GM23248 (cell line): Measurements from ENCODE around the gene GALNT18. TPM values are rescaled to one million over a fixed set of nuclear protein-coding genes. Genes with fewer than 3 reads are reported as not detected.

Experiments
- DNase-seq: peaks from one replicate; pipeline ENCODE4 v3.0.0-alpha.2; 2015
- H2AFZ ChIP-seq: fragments of 200-600 bp; sonication (generic); 2 replicates; pipeline ENCODE4 v1.6.1; 2016; ENCODE audit warnings: antibody characterized with exemption
- H3F3A ChIP-seq: fragments of 200-600 bp; sonication (generic); 2 replicates; pipeline ENCODE4 v1.6.1; 2016; ENCODE audit warnings: mild to moderate bottlenecking, antibody characterized with exemption, mixed run types; ENCODE audit not compliant: insufficient read depth
- H3K27ac ChIP-seq: fragments of 200-600 bp; sonication (generic); 2 replicates; pipeline ENCODE4 v1.5.1; 2016; ENCODE audit warnings: mild to moderate bottlenecking
- H3K27me3 ChIP-seq: fragments of 200-600 bp; sonication (generic); replicated peaks from 2 replicates; pipeline ENCODE4 v1.6.1; 2016; ENCODE audit warnings: mild to moderate bottlenecking; ENCODE audit not compliant: insufficient read depth
- H3K36me3 ChIP-seq: fragments of 200-600 bp; sonication (generic); 2 replicates; pipeline ENCODE4 v1.6.1; 2016; ENCODE audit warnings: low read depth, mild to moderate bottlenecking
- H3K4me1 ChIP-seq: fragments of 200-600 bp; sonication (generic); 2 replicates; pipeline ENCODE4 v1.6.1; 2016; ENCODE audit warnings: mild to moderate bottlenecking; ENCODE audit not compliant: insufficient read depth
- H3K4me2 ChIP-seq: fragments of 200-600 bp; sonication (generic); one replicate; pipeline ENCODE4 v1.6.1; 2016; ENCODE audit warnings: mild to moderate bottlenecking; ENCODE audit not compliant: unreplicated experiment
- H3K4me3 ChIP-seq: fragments of 200-600 bp; sonication (generic); 2 replicates; pipeline ENCODE4 v1.5.1; 2016; ENCODE audit warnings: mild to moderate bottlenecking
- H3K79me2 ChIP-seq: fragments of 200-600 bp; sonication (generic); 2 replicates; pipeline ENCODE4 v1.6.1; 2016; ENCODE audit warnings: mild to moderate bottlenecking; ENCODE audit not compliant: insufficient read depth
- H3K9ac ChIP-seq: fragments of 200-600 bp; sonication (generic); 2 replicates; pipeline ENCODE4 v1.6.1; 2016; ENCODE audit warnings: mild to moderate bottlenecking
- H3K9me2 ChIP-seq: fragments of 200-600 bp; sonication (generic); 2 replicates; pipeline ENCODE4 v1.6.1; 2016; ENCODE audit warnings: mixed run types, mild to moderate bottlenecking, moderate library complexity; ENCODE audit not compliant: insufficient read depth
- H3K9me3 ChIP-seq: fragments of 200-600 bp; sonication (generic); one replicate; pipeline ENCODE4 v1.6.1; 2017; ENCODE audit warnings: low read depth
- H4K20me1 ChIP-seq: fragments of 200-600 bp; sonication (generic); 2 replicates; pipeline ENCODE4 v1.6.0; 2016; ENCODE audit not compliant: insufficient read depth
- EZH2 ChIP-seq: fragments of 200-600 bp; sonication (generic); IDR thresholded peaks from 2 replicates; pipeline ENCODE4 v1.6.1; 2018; ENCODE audit warnings: antibody characterized with exemption, mild to moderate bottlenecking; ENCODE audit not compliant: insufficient read depth, poor library complexity, severe bottlenecking
- EZH2phosphoT487 ChIP-seq: fragments of 200-600 bp; sonication (generic); IDR thresholded peaks from 2 replicates; pipeline ENCODE4 v1.6.1; 2018; ENCODE audit warnings: antibody characterized with exemption, moderate library complexity, mild to moderate bottlenecking, low read depth; ENCODE audit not compliant: insufficient read depth
- WGBS, 2 experiments: methylation state at CpG; one replicate each; pipeline ENCODE4 v1.1.6; 2015 to 2017; ENCODE audit warnings: low lambda C conversion rate in 2 of 2, low coverage in 1 of 2; ENCODE audit errors: missing lambda C conversion rate in 2 of 2; 5-methylcytosine and 5-hydroxymethylcytosine counted together
- in situ Hi-C: fragments of 300-500 bp; cut with MboI; formaldehyde crosslinking; loops from 2 replicates; pipeline ENCODE4 v1.15.0; 2020
- polyA plus RNA-seq: library from polyadenylated mRNA; unstranded; fragments of >200 nt; fragmentation: Nextera tagmentation; extraction: Ambion mirVana; gene quantifications from 2 replicates; pipeline ENCODE4 v1.2.1, GENCODE V29; 2016
- total RNA-seq: library from RNA; depleted of rRNA; stranded (reverse); fragments of >200 nt; shearing (Covaris generic); gene quantifications from 2 replicates; pipeline ENCODE4 v1.2.3, GENCODE V29; 2014

GALNT18 gene
- total and polyA plus RNA-seq, 2 experiments from 2014 or later = 4.1 to 5.6 TPM

DNA sequence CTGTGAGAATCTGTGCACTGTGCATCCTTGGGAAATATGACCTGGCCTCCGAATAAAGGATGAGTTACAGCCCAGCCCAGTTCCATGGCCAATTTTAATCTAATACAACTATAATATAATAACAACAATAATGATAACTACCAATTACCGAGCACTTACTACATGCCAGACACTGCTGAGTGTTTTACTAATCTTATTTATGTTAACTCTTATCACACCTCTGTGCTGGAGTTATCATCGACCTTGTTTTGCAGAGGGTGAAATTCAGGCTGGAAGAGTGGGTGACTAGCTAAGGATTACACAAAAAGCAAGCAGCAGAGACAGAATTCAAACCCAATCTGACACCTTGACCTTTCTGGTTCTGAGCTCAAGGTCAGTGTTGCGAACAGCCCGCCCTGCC lies 83.9 kb downstream of the GALNT18 start:
- H3F3A ChIP-seq = no peaks in the 10 kb centered on the region
- no peak for DNase-seq
- no peaks in the 10 kb centered on the region for H3K4me1 ChIP-seq
- no peaks in the 10 kb centered on the region for H4K20me1 ChIP-seq
- H3K9me2 ChIP-seq = no peaks in the 10 kb centered on the region
- no peaks in the 10 kb centered on the region for H3K36me3 ChIP-seq
- no peak overlapping the region for H3K4me3 ChIP-seq
- no peak overlapping the region for H2AFZ ChIP-seq
- H3K9me3 ChIP-seq = no peaks in the 10 kb centered on the region
- H3K79me2 ChIP-seq = no peaks in the 10 kb centered on the region
- no peak overlapping the region for H3K4me2 ChIP-seq
- 64 to 66% methylated on average over 5 of the region's 5 CpGs for WGBS, 2 experiments
- H3K27ac ChIP-seq = no peak overlapping the region
- in situ Hi-C loops = no loop called here
- H3K27me3 ChIP-seq = no peaks in the 10 kb centered on the region
- no peak overlapping the region for H3K9ac ChIP-seq
- TF ChIP-seq EZH2phosphoT487 (no peak), EZH2 (no peak)

DNA sequence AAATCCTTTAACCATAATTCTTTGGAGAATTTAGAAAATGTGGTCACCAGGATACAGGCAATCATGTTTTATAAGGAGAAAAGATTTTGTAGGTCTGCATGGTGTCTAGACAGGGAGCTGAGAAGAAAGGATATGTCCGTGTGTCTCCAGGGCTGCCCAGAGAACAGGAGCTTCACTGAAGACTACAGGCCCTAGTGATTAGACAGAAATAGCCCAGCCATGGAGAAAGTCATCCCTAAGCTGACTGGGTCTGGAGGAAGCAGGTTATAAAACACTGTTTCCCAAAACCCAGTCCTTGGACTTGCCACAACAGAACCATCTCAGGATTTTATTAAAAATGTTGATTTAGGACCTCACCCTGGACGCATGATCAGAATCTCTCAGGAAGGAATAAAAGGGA lies 84.4 kb downstream of the GALNT18 start:
- Histone ChIP-seq H3K27me3 (no peaks in the 10 kb centered on the region), H4K20me1 (no peaks in the 10 kb centered on the region), H3K36me3 (no peaks in the 10 kb centered on the region), H3K79me2 (no peaks in the 10 kb centered on the region), H3K9me3 (no peaks in the 10 kb centered on the region), H3K4me1 (no peaks in the 10 kb centered on the region), H3K27ac (no peak overlapping the region), H2AFZ (no peak overlapping the region), H3K9me2 (no peaks in the 10 kb centered on the region), H3K9ac (no peak overlapping the region), H3K4me2 (no peak overlapping the region), H3K4me3 (no peak overlapping the region), H3F3A (no peaks in the 10 kb centered on the region)
- WGBS, 2 experiments = 38 to 44% methylated on average over 2 of the region's 2 CpGs
- TF ChIP-seq EZH2 (no peak), EZH2phosphoT487 (no peak)
- DNase-seq = no peak
- in situ Hi-C loops = no loop called here

DNA sequence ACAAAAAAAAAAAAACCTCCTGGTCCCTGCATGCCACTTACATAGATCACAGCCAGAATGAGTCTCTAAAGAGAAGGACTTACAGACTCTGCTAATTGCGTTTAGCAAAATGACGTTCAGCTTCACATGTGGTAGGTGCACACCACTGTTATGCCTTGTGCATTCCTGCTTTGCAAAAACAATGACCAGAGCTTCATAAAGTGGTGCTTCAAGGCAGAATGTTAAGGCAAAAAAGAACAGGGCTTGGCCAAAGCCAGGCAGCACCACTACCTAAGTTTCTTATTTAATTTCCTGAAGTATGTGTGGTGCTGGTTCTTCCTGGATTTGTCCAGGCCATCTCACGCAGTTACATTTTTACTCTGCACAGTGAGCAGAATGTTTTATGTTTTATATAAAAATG lies 85.2 kb downstream of the GALNT18 start:
- no peak overlapping the region for H3K9ac ChIP-seq
- no peaks in the 10 kb centered on the region for H3K9me2 ChIP-seq
- H2AFZ ChIP-seq = no peak overlapping the region
- no peak overlapping the region for H3K4me3 ChIP-seq
- no peaks in the 10 kb centered on the region for H3F3A ChIP-seq
- TF ChIP-seq EZH2phosphoT487 = no peak
- no peak for TF ChIP-seq EZH2
- 80 to 85% methylated on average over 3 of the region's 3 CpGs for WGBS, 2 experiments
- H4K20me1 ChIP-seq = no peaks in the 10 kb centered on the region
- no peak overlapping the region for H3K4me2 ChIP-seq
- in situ Hi-C loops = no loop called here
- no peaks in the 10 kb centered on the region for H3K79me2 ChIP-seq
- H3K9me3 ChIP-seq = no peaks in the 10 kb centered on the region
- no peaks in the 10 kb centered on the region for H3K36me3 ChIP-seq
- H3K27me3 ChIP-seq = no peaks in the 10 kb centered on the region
- H3K27ac ChIP-seq = no peak overlapping the region
- DNase-seq = no peak
- no peaks in the 10 kb centered on the region for H3K4me1 ChIP-seq

DNA sequence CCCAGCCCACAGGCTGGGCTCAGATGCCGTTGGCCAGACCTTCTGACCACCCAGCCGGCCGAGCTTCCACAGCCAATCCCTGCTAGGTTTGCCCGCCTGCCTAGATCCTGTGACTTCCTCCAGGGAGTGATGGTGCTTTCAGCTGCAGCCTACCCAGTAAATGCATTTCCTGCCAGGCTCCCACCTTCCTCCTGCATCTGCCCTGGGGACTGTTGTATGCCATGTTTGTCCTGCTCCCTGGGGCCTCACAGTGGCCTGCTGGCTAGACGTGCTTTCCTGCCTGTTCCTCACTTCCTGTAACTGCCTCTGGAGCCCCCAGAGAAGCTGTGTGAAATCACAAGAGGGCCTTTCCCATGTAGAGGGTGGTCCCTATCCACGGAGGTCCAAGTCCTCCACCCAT lies 86.2 kb downstream of the GALNT18 start:
- no peak for DNase-seq
- 78 to 80% methylated on average over 6 of the region's 6 CpGs for WGBS, 2 experiments
- Histone ChIP-seq H3K4me3 (no peak overlapping the region), H3K9ac (no peak overlapping the region), H4K20me1 (no peaks in the 10 kb centered on the region), H3F3A (no peaks in the 10 kb centered on the region), H3K79me2 (no peaks in the 10 kb centered on the region), H2AFZ (no peak overlapping the region), H3K27me3 (no peaks in the 10 kb centered on the region), H3K36me3 (no peaks in the 10 kb centered on the region), H3K9me3 (no peaks in the 10 kb centered on the region), H3K27ac (no peak overlapping the region), H3K4me2 (no peak overlapping the region), H3K9me2 (no peaks in the 10 kb centered on the region), H3K4me1 (no peaks in the 10 kb centered on the region)
- TF ChIP-seq EZH2 = no peak
- TF ChIP-seq EZH2phosphoT487 = no peak
- in situ Hi-C loops = no loop called here

DNA sequence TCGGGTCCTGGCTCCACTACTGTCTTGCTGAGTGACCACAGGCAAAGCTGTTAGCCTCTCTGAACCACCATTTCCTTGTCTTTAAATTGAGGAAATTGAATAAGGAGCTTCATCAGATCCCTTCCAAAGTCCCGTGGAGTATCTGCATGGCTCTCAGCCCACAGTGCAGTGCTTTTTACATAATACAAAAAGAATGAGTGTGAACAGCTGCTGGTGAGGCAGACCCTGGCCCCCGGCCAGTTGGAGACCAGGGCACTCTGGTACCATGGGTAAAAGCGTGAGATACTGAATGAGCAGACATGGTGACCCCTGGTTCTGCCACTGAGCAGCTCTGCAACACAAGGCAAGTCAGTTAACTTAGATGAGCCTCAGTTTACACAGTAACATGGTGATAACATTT lies 86.8 kb downstream of the GALNT18 start:
- H3K4me3 ChIP-seq = no peak overlapping the region
- no peak overlapping the region for H2AFZ ChIP-seq
- H4K20me1 ChIP-seq = no peaks in the 10 kb centered on the region
- no peaks in the 10 kb centered on the region for H3K27me3 ChIP-seq
- TF ChIP-seq EZH2phosphoT487 (no peak), EZH2 (no peak)
- H3K4me1 ChIP-seq = no peaks in the 10 kb centered on the region
- H3K27ac ChIP-seq = no peak overlapping the region
- 1 to 7% methylated on average over 4 of the region's 4 CpGs for WGBS, 2 experiments
- H3K4me2 ChIP-seq = no peak overlapping the region
- H3K9ac ChIP-seq = no peak overlapping the region
- no peaks in the 10 kb centered on the region for H3K79me2 ChIP-seq
- H3K36me3 ChIP-seq = no peaks in the 10 kb centered on the region
- in situ Hi-C loops = no loop called here
- H3K9me3 ChIP-seq = no peaks in the 10 kb centered on the region
- H3K9me2 ChIP-seq = no peaks in the 10 kb centered on the region
- no peaks in the 10 kb centered on the region for H3F3A ChIP-seq
- DNase-seq = peak; percentile 42
